ENCODE measurements around the gene PPT1.

The PPT1 gene

GRCh38 chr1:40057310-40058030, 39.6 kb downstream of the PPT1 start:
- no peak overlapping the region for H2AFZ ChIP-seq (ENCODE audit: low read depth, low read length)
- H3K9ac ChIP-seq (ENCODE audit: low read depth, low read length): no peak overlapping the region
- H3K4me3 ChIP-seq (ENCODE audit: low read depth in 1 of 2, low read length in 2 of 2): no peak overlapping the region
- H3K4me2 ChIP-seq (ENCODE audit: insufficient read depth, low read length): no peak overlapping the region
- no peak for TF ChIP-seq EZH2 (IDR thresholded peaks at IDR 0.05; ENCODE audit: borderline replicate concordance, low read depth, low read length, severe bottlenecking)
- no peaks in the 10 kb centered on the region for H3K27me3 ChIP-seq (ENCODE audit: insufficient read depth, low read length, poor library complexity)
- peaks cover 36% of the 10 kb centered on the region for H4K20me1 ChIP-seq (ENCODE audit: insufficient read depth, low read length)
- H3K9me3 ChIP-seq (ENCODE audit: insufficient read depth, low read length, severe bottlenecking): no peaks in the 10 kb centered on the region
- H3K36me3 ChIP-seq (ENCODE audit: insufficient read depth, low read length): peaks cover 50% of the 10 kb centered on the region
- no peak overlapping the region; the same call in 1 of the 2 replicates for H3K27ac ChIP-seq (ENCODE audit: low read length)
- DNase-seq (no peak), ATAC-seq (ENCODE audit: insufficient read depth, low read depth) (no peak)
- H3K4me1 ChIP-seq (ENCODE audit: insufficient read depth, low read length): peaks cover 42% of the 10 kb centered on the region
- peaks cover 62% of the 10 kb centered on the region for H3K79me2 ChIP-seq (ENCODE audit: insufficient read depth, low read length)

- peaks cover 42% of the 10 kb centered on the region for H3K4me1 ChIP-seq (ENCODE audit: insufficient read depth, low read length)
- H3K27me3 ChIP-seq (ENCODE audit: insufficient read depth, low read length, poor library complexity): no peaks in the 10 kb centered on the region
- no peak for ATAC-seq (ENCODE audit: insufficient read depth, low read depth)
- H3K79me2 ChIP-seq (ENCODE audit: insufficient read depth, low read length): peaks cover 69% of the 10 kb centered on the region
- H2AFZ ChIP-seq (ENCODE audit: low read depth, low read length): no peak overlapping the region
- no peaks in the 10 kb centered on the region for H3K9me3 ChIP-seq (ENCODE audit: insufficient read depth, low read length, severe bottlenecking)
- DNase-seq: no peak
- peaks cover 41% of the 10 kb centered on the region for H4K20me1 ChIP-seq (ENCODE audit: insufficient read depth, low read length)
- no peak overlapping the region for H3K4me2 ChIP-seq (ENCODE audit: insufficient read depth, low read length)
- H3K27ac ChIP-seq (ENCODE audit: low read length): no peak overlapping the region; the same call in 1 of the 2 replicates
- H3K4me3 ChIP-seq (ENCODE audit: low read depth in 1 of 2, low read length in 2 of 2): no peak overlapping the region
- TF ChIP-seq CTCF (IDR thresholded peaks at IDR 0.05; ENCODE audit: borderline replicate concordance, extremely low read depth, low read length, poor library complexity, severe bottlenecking) (no peak), EZH2 (IDR thresholded peaks at IDR 0.05; ENCODE audit: borderline replicate concordance, low read depth, low read length, severe bottlenecking) (no peak)
- H3K36me3 ChIP-seq (ENCODE audit: insufficient read depth, low read length): peaks cover 43% of the 10 kb centered on the region
- H3K9ac ChIP-seq (ENCODE audit: low read depth, low read length): no peak overlapping the region
Observed at GRCh38 chr1:40056519-40057309, 40.3 kb downstream of the PPT1 start.

- ATAC-seq (ENCODE audit: insufficient read depth, low read depth) (no peak), DNase-seq (no peak)
- no peak for TF ChIP-seq EZH2 (IDR thresholded peaks at IDR 0.05; ENCODE audit: borderline replicate concordance, low read depth, low read length, severe bottlenecking)
- TF ChIP-seq CTCF (IDR thresholded peaks at IDR 0.05; ENCODE audit: borderline replicate concordance, extremely low read depth, low read length, poor library complexity, severe bottlenecking): no peak
- Histone ChIP-seq H3K27me3 (ENCODE audit: insufficient read depth, low read length, poor library complexity) (no peaks in the 10 kb centered on the region), H2AFZ (ENCODE audit: low read depth, low read length) (no peak overlapping the region), H3K4me1 (ENCODE audit: insufficient read depth, low read length) (peaks cover 21% of the 10 kb centered on the region), H3K9ac (ENCODE audit: low read depth, low read length) (no peak overlapping the region), H3K79me2 (ENCODE audit: insufficient read depth, low read length) (peaks cover 94% of the 10 kb centered on the region), H4K20me1 (ENCODE audit: insufficient read depth, low read length) (peaks cover 57% of the 10 kb centered on the region), H3K4me2 (ENCODE audit: insufficient read depth, low read length) (no peak overlapping the region), H3K36me3 (ENCODE audit: insufficient read depth, low read length) (peaks cover 40% of the 10 kb centered on the region), H3K9me3 (ENCODE audit: insufficient read depth, low read length, severe bottlenecking) (no peaks in the 10 kb centered on the region), H3K27ac (ENCODE audit: low read length) (no peak overlapping the region), H3K4me3 (ENCODE audit: low read depth in 1 of 2, low read length in 2 of 2) (no peak overlapping the region)
Observed at GRCh38 chr1:40053138-40053887, 43.7 kb downstream of the PPT1 start.
